Measurements from ENCODE around the gene OR2H2.
A peak's percentile ranks its signal among the peaks of the same experiment; 100 is the strongest.

Gene OR2H2

DNA sequence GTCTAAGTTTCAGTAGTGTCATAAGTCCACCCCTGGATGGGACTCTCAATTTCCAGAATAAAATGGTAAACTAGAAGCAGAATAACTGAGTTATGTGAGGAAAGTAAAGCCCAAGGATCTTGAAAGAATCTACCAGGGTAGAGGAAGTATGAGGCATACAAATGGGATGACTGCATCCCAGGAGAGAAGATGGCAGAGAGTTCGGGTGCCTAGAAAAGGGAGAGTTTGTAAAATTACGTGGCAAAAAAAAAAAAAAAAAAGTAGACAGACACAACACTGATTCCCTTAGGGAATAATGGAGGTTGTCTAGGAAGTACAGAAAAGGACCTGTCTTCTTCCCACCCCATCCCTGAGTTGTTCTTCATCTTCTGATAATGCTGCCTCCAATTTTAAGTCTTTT lies 44.6 kb downstream of the OR2H2 start:
- DNase-seq (ENCODE audit: low spot score) = no peak

DNA sequence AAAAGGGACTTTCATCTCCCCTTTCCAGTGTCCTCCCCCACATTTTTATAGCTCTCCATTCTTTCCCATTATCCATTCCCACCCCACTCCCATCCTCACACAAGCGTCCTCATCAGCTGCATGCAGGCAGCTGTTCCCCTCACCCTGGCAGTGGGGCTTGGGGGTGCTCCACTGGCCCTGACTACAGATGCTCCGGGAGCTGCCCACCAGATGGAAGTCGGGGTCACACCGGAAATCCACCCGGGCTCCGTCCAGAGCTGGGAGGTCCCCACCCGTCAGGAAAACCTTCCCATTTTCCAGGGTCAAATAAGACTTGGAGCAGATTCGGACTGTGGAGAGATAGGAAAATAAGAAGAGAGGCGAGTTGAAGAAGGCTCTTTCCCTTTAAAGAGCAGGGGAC lies 45.4 kb downstream of the OR2H2 start:
- no peak for DNase-seq (ENCODE audit: low spot score)

DNA sequence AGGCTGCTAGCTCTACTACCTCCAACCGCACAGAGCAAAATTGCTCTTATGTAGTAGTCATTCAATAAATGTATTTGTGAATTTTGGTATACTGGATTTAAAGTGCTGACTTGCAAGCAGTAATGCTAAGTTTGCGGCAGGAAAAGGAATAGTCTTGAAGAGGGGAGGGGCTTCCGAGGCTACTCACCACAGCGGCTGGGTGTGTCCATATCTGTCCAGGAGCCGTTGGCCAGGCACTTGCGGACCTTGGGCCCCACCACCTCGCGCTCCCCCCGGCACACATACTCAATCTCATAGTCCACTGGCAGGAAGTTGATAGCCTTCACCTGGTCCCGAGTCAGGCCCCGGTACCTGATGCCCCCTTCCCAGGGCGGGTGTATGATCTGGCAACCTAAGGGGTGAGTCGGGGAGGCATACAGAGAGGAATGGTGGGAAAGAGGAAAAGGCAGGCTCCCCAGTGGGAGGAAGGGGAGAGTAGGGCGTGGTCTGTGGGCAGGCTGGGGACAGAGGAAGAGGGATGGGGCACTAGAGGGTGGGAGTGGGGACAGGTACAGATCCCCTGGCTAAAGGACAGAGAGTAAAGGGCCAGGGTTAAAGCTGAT lies 46.4 kb downstream of the OR2H2 start:
- DNase-seq (ENCODE audit: low spot score) = no peak

DNA sequence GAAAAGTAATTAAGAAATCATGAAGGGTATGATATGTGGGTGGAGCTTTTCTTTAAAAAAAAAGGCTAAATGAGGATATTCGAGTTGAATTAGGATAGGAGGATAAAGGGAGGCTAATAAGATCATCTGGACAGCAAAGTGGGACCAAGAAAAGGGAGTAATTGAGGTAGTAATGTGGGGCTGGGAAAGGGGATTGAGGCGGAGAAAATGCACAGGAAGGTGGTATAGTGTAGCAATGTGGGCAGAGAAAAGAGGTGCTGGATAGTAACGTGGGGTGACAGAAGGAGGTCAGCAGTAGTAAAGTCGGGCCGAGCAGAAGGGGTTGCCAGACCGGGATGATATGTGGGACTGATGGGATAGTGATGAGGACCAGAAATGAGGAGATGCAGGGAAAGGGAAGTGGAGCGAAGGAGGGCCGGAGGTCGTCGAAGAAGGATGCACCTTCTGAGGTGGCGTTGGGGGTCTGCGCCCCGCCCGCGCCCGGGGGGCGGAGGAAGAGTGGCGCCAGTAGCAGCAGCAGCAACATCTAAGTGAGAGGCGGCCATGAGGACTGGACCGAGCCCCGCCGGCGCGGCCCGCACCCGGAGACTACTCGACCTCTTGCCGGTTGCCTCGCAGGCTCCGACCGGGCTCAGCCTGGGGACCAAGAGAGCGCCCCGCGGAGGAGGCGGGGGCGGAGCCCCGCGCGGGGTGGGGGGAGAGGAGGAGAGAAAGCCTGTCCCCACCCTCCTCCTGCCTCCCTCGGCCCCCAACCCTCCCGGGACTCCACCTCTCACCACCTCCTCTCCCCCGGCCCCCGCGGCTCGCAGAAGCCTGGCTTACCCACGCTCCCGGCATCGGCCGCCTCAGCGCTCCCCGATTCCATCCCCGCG lies 47.2 kb downstream of the OR2H2 start:
- DNase-seq (ENCODE audit: low spot score) = peak; percentile 64

DNA sequence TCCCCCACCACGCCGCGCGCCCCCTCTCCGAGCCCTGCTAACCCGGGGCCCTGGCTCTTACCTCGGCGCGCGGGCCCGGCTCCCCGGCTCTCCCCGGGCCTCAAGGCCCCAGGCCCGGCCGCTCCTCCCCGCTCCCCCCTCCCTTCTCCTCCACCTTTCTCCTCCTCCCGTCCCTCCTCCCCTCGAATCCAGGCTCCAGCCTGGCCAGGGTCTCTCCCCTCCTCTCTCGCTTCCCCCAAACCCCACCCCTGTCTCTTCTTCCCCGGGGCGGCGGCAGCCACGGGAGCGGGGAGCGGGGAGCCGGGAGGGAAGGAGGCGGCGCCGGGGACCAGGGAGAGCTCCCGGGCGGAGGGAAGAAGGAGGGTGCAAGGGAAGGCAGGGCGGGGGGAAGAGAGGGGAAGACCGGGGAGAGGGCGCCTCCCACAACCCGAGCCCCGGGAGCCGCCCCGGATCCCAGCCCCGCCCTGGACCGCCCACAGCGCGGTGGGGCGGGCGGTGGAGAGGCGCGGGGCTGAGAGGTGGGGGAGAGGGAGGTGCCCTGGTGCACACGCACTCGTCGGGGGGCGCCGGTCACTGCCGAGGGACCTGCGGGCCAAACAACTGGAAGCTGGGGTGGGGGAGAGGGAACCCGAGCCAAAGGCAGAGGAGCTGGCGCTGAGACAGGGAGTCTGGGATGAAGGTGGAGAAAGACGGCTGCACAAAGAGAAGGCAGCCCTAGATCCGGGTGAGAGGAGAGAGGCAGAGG lies 48.0 kb downstream of the OR2H2 start, which contains the start of gene GABBR1:
TSS of gene GABBR1 (minus strand) at position 395 of the 745 bp plus-strand sequence. CDS start 798 bp downstream, outside the sequence.
- DNase-seq (ENCODE audit: low spot score) = peak; percentile 99

DNA sequence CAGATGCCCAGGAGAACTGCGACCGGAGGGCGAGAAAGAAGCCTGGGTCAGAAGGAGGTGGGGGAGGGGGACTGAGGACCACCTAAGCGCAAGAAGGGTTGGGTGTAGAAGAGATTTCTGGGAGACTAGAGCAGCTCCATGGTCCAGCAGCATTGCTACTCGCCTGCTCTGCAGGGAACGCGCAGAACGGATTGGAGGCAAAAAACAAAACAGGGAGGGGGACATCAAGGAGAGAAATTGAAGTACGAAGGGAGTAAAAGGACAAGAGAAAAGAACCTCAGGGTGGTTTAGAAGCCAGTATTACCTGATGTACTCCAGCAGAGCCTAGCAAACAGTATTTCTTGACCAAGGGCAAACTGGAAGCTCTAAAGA lies 48.6 kb downstream of the OR2H2 start:
- DNase-seq (ENCODE audit: low spot score) = peak; percentile 35

DNA sequence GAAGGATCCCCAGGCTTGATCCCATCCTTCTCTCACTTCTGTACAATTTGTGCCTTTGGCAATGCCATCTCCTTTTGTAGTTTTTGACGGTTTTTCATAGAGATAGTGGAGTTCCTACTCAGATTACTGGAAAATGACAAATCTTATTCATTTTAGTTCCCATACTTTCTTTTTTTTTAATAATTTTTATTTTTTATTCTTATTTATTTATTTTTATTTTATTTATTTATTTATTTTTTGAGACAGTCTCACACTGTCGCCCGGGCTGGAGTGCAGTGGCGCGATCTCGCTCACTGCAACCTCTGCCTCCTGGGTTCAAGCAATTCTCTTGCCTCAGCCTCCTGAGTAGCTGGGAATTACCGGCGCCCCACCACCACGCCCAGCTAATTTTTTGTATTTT lies 52.3 kb downstream of the OR2H2 start:
- DNase-seq (ENCODE audit: low spot score) = no peak

Measured in AG08395 (cell line).